ENCODE measurements around the gene HK1.

HK1 gene

GRCh38 chr10:69352569-69353264 lies 74.4 kb downstream of the HK1 start:
- DNase-seq: no peak

DNA sequence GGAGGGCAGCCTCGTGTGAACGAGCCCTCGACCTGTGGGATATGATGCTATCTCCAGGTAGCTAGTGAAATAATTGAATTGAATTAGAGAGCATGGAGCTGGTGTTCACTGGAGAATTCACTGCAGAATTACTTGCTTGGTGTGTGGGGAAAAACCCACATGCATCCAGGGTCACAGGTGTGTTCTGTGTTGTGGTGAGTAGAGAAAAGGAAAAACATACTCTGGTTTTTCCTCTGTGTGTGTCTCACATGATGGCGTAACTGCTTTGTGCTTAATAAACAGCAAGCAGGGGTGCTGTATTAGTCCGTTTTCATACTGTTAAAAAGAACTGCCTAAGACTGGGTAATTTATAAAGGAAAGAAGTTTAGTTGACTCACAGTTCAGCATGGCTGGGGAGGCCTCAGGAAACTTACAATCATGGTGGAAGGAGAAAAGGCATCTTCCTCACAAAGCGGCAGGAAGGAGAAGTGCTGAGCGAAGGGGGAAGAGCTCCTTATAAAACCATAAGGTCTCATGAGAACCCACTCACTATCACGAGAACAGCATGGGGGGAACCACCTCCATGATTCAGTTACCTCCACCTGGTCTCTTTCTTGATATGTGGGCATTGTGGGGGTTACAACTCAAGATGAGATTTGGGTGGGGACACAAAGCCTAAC lies 75.8 kb downstream of the HK1 start:
- no peak for DNase-seq

DNA sequence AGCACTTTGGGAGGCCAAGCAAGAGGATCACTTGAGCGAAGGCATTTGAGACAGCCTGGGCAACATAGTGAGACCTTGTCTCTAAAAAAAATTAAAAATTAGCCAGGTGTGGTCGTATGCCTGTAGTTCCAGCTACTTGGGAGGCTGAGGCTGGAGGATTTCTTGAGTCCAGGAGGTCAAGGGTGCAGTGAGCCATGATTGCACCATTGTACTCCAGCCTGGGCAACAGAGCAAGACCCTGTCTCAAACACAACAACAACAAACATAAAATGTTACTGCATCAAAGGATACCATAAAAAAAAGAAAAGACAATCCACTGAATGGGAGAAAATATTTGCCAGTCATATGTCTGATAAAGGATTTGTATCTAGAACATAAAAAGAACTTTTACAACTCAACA lies 77.9 kb downstream of the HK1 start:
- no peak for DNase-seq

GRCh38 chr10:69358148-69358795 lies 80.0 kb downstream of the HK1 start:
- DNase-seq: no peak

GRCh38 chr10:69359148-69359547 lies 80.9 kb downstream of the HK1 start:
- DNase-seq: no peak

DNA sequence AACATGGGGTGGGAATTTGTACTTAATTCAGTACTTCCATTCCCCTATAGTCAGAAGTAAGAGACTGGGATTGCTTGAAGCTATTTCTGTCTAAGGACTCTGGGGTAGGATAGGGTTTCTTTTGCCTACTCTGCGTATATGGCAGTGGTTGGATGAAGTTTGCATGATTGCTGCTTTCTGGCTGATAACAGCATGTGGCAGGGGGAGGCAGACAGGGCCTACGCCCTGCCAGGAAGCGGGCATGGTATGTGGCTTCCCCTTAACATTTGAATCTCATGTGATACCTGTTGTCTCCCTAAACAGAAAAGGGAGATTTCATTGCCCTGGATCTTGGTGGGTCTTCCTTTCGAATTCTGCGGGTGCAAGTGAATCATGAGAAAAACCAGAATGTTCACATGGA lies 81.3 kb downstream of the HK1 start:
- no peak for DNase-seq

DNA sequence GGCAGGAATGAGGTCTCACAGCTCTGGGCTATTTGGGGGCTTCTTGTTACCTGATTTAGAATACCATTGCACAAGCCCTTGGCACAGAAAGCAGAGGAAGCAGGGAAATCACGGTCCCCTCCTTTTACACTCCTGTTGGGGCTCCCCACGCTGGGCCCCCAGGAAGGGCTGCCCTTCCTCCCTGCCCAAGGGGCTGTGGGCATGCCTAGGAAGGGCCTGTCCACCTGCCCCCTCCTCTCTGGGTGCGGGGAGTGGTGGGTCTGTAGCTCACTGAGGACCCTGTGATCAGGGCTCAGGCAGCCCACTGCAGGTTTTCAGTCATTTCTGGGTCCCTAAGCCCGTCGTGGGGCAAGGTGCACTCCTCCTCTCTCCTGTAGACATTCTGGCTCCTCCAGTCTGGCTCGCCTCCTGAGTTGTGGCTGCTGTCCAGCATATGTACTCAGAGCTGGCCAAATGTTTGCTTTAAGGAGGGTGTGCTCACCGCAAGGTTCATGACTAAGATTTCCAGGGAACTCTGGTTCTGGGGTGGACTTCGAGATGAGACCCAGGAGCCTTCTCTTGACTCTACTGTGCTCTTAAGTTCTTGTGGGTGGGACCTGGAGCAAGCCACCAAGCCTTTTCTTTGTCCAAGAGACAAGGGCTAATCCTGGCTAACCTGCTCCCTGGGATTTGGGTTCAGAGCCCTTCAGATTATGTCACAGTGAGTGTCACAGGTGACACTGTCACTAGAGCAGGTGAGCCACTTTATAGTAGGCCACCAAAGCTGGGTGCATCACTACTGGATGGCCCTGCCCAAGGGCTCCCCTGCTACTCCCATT lies 82.4 kb downstream of the HK1 start:
- no peak for DNase-seq

DNA sequence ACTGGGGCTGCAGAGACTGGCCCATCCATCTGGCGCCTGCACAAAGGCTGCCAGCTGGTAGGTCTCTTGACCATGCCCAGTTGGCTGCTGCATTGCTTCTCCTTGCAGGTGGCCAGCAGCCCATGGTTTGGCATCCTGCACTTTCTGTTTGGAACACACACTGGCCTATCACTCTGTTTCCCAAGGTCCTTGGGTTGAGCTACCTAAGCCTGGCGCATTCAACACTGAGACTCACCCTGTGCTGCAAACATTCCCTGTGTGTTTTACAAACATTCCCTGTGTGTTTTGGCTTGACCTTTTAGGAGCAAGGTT lies 83.0 kb downstream of the HK1 start:
- no peak for DNase-seq

DNA sequence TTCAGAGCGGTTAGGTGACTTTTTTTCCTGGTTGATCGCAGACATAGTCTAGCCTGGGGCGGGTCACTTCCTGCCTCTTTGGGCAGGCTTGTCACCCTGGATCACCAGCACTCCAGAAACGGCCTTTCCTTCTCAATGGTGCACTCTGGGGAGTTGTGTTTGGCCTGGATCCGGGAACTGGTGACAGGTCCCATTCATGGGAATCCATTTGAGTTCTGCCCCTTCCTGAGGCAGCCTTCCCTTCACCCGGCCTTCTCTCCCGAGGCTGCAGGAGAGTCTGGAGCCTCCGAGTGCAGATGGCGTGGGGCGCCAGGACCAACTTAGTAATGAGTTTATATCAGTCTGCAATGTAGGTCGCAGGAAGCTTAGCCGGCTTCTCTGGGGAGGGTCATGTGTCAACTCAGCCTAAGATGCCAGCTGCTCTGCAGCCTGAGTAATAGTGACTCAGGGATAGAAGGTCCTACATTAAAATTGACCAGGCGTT lies 84.2 kb downstream of the HK1 start:
- peak; percentile 71 for DNase-seq

DNA sequence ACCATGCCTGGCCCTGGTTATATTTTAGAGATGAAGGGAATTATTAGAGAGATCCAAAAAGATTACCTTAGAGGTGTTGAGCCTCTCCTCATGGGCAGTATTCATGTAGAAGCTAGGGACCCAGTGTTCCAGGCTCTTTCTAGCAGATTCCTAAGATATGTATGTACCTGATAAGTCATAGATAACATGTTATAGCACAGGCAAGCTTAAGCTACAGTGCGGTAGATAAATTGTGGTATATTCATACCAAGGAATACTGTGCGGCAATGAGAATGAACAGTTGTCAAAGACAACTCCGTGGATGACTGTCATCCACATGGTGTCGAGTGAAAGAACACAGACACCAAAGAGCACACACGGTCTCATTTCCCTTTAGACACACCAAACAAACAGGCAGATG lies 85.4 kb downstream of the HK1 start:
- no peak for DNase-seq

- DNase-seq: no peak
Measured at GRCh38 chr10:69364232-69364940, 86.1 kb downstream of the HK1 start.

DNA sequence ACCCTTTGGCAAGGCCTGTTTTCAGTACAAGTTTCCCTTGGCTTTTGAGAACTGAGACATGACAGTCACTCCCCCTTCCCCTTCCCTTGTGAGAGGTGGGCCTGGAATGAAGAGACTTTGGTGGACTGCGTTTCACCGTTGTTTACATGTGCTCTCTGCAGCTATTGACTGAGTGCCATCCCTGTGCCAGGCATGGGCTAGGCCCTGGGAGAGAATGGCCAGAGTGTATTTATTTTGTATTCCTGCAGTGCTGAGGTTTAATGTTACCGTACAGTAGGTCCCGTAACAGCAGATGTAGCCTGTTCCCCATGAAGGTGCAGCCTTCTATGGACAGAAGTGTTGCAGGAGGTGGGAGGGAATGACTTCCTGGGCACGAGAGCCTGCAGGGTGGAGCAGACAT lies 88.4 kb downstream of the HK1 start:
- no peak for DNase-seq

GRCh38 chr10:69367469-69367868 lies 89.2 kb downstream of the HK1 start:
- no peak for DNase-seq

DNA sequence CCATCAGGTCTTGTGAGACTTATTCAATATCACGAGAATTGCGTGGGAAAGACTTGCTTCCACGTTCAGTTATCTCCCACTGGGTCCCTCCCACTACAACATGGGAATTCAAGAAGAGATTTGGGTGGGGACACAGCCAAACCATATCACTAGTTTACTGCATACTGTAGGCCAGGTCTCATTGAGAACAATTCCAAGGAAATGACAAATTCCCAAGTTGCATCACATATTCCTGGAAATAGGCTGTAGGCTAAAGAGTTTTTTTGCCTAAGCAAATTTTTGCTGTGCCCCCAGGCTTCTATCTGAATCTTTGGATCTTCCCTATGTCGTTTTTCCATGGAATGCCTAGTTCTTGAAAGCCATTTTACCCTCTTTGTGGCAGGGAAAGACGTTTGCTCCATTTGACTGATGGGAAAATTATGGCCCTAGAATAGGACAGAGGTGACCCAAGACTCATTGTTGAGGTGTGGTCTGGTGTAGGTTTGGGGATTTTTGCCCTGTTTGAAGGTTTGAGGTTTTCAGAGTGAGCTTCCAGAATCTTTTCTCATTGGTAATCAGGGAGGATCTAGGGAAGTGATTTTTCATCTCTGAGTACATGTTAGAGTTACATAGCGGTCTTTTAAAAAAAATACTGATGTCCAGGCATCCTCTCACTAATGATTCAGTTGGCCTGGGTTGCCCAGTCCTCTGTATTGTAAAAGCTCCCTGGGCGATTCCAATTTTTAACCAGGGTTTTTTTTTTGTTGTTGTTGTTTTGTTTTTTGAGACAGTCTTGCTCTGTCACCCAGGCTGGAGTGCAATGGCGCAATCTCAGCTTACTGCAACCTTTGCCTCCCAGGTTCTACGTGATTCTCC lies 94.1 kb downstream of the HK1 start:
- no peak for DNase-seq

GRCh38 chr10:69374242-69374641 lies 95.9 kb downstream of the HK1 start:
- DNase-seq: peak; percentile 86

GRCh38 chr10:69374931-69375306 lies 96.6 kb downstream of the HK1 start:
- no peak for DNase-seq

GRCh38 chr10:69375307-69376151 lies 97.2 kb downstream of the HK1 start:
- peak; percentile 86 for DNase-seq

- DNase-seq: no peak
Measured at GRCh38 chr10:69376662-69377061, 98.4 kb downstream of the HK1 start.

DNA sequence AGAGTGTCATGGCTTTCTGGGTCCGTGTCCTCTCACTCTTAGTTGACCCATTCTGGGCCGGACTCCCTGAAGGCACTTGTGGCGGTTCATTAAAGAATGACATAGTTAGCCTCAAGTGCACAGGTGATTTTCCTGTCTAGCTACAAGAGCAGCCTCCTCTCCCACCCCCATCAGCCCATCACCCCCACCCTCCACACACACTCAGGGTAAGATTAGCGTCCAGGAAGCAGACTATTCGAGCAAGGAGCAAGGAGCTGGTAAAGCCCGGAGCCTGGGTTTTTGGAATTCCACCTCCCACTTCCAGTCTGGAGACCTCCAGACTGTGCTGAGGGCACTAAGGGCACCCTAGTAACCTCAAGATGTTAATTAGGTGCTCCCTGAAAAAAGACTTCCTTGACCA lies 98.9 kb downstream of the HK1 start:
- no peak for DNase-seq

DNA sequence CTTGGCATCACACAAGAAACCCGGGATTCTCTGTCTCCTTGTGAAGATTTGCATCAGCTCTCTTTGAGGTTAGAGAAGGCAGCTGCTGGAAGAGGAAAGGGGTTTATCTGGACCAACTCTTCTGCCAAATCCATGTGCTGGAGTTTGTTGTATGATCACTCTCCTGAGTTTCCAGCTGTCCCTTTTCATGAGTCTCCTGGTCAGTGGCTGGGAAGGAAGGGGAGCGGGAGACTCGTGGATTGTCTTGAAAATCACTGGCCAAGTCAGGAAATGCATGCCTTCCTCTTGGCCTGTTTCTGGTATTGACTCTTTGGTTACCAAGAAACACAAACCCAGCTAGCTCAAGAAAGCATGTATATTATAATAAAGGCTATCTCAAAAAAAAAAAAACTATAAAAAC lies 99.6 kb downstream of the HK1 start:
- no peak for DNase-seq

- no peak for DNase-seq
Measured at GRCh38 chr10:69379800-69380199, 101.5 kb downstream of the HK1 start.

Measured in NCI-H2171 (cell line).